SK-N-SH (cell line): ENCODE data around the gene HES1. TPM values are rescaled to one million over a fixed set of nuclear protein-coding genes. Genes with fewer than 3 reads are reported as not detected.

ENCODE experiments used
- CTCF ChIA-PET: fragments of 300-600, 350-600 bp; formaldehyde crosslinking; extraction: SDS; loops from one replicate; lab custom pipeline; 2021; lab: Yijun Ruan, JAX
- POLR2A ChIA-PET: fragments of 350-600 bp; sonication (Branson Sonifier 250); formaldehyde crosslinking; extraction: SDS; loops from one replicate; lab custom pipeline; 2020; ENCODE audit warnings: antibody characterized with exemption, inconsistent platforms; lab: Yijun Ruan, JAX
- DNase-seq: peaks from one replicate; pipeline ENCODE4 v3.0.0; 2012
- H2AFZ ChIP-seq: fragments of 200-600 bp; sonication (generic); 2 replicates; pipeline ENCODE4 v1.8.1; 2016; ENCODE audit warnings: antibody characterized with exemption, mild to moderate bottlenecking, low read depth
- H3F3A ChIP-seq: fragments of 200-600 bp; sonication (generic); replicated peaks from 2 replicates; pipeline ENCODE3; 2016; ENCODE audit warnings: antibody characterized with exemption, mild to moderate bottlenecking; ENCODE audit not compliant: insufficient read depth
- H3K27ac ChIP-seq, 2 experiments: fragments of 200-500 bp in 1 of 2; fragments of 200-600 bp in 1 of 2; sonication (Bioruptor generic) in 1 of 2; sonication (generic), shearing (Covaris generic) in 1 of 2; 2 replicates each; pipeline versions ENCODE4 v1.5.1 to v1.6.1; 2014 to 2016; ENCODE audit warnings: low read depth in 2 of 2, inconsistent platforms in 1 of 2, low read length in 1 of 2, mild to moderate bottlenecking in 1 of 2, mixed read lengths in 1 of 2
- H3K27me3 ChIP-seq: fragments of 200-600 bp; sonication (generic), shearing (Covaris generic); 2 replicates; pipeline ENCODE4 v1.6.1; 2016; ENCODE audit warnings: mixed run types; ENCODE audit not compliant: insufficient read depth
- H3K36me3 ChIP-seq, 2 experiments: fragments of 200-500 bp in 1 of 2; fragments of 200-600 bp in 1 of 2; sonication (Bioruptor generic) in 1 of 2; sonication (generic) in 1 of 2; replicated peaks in 1 of 2; 2 replicates each; pipeline versions ENCODE3 to v1.5.1; 2014 to 2016; ENCODE audit warnings: low read length in 1 of 2, mild to moderate bottlenecking in 1 of 2; ENCODE audit not compliant: insufficient read depth in 2 of 2, control insufficient read depth in 1 of 2
- H3K4me1 ChIP-seq, 2 experiments: fragments of 200-500 bp in 1 of 2; fragments of 200-600 bp in 1 of 2; sonication (Bioruptor generic) in 1 of 2; sonication (generic), shearing (Covaris generic) in 1 of 2; 2 replicates each; pipeline versions ENCODE4 v1.5.1 to v1.6.1; 2014 to 2016; ENCODE audit warnings: low read depth in 1 of 2, low read length in 1 of 2, mixed run types in 1 of 2; ENCODE audit not compliant: insufficient read depth in 2 of 2, control insufficient read depth in 1 of 2
- H3K4me2 ChIP-seq: fragments of 200-600 bp; sonication (generic), shearing (Covaris generic); 2 replicates; pipeline ENCODE4 v1.6.1; 2017; ENCODE audit warnings: mixed run types
- H3K4me3 ChIP-seq, 2 experiments: fragments of 200-500 bp in 1 of 2; fragments of 200-600 bp in 1 of 2; sonication (Bioruptor generic) in 1 of 2; sonication (generic), shearing (Covaris generic) in 1 of 2; 2 replicates each; pipeline versions ENCODE4 v1.5.1 to v1.8.1; 2014 to 2016; ENCODE audit warnings: low read depth in 2 of 2, inconsistent platforms in 1 of 2, low read length in 1 of 2, mild to moderate bottlenecking in 1 of 2, mixed read lengths in 1 of 2, moderate library complexity in 1 of 2
- H3K79me2 ChIP-seq: fragments of 200-600 bp; sonication (generic); 2 replicates; pipeline ENCODE4 v1.8.1; 2017; ENCODE audit warnings: mild to moderate bottlenecking; ENCODE audit not compliant: insufficient read depth
- H3K9ac ChIP-seq: fragments of 200-600 bp; sonication (generic); 2 replicates; pipeline ENCODE4 v1.6.1; 2017; ENCODE audit warnings: mixed run types
- H3K9me2 ChIP-seq: fragments of 200-600 bp; sonication (generic); 2 replicates; pipeline ENCODE4 v1.6.1; 2017; ENCODE audit warnings: mixed run types
- H3K9me3 ChIP-seq: fragments of 200-600 bp; sonication (generic); 2 replicates; pipeline ENCODE4 v1.6.1; 2017; ENCODE audit warnings: mixed run types, mild to moderate bottlenecking, moderate library complexity
- H4K20me1 ChIP-seq: fragments of 200-600 bp; sonication (generic); 2 replicates; pipeline ENCODE4 v1.6.1; 2017; ENCODE audit warnings: mild to moderate bottlenecking, mixed run types; ENCODE audit not compliant: insufficient read depth
- CHD2 ChIP-seq: fragments of 150-350 bp; IDR thresholded peaks from 2 replicates; pipeline ENCODE4 v1.6.1; 2018; ENCODE audit warnings: low read length; ENCODE audit not compliant: partially characterized antibody
- CTCF ChIP-seq: fragments of 200-600 bp; sonication (generic); IDR thresholded peaks from 2 replicates; pipeline ENCODE4 v1.6.1; 2017; ENCODE audit warnings: antibody characterized with exemption, mild to moderate bottlenecking, moderate library complexity
- EP300 ChIP-seq, 2 experiments: IDR thresholded peaks; 2 replicates each; pipeline versions ENCODE4 v1.4.0 to v1.6.1; 2012; ENCODE audit warnings: borderline replicate concordance in 1 of 2, low read depth in 1 of 2, low read length in 1 of 2
- EZH2phosphoT487 ChIP-seq: fragments of 200-600 bp; sonication (generic); IDR thresholded peaks from 2 replicates; pipeline ENCODE4 v1.6.1; 2017; ENCODE audit warnings: low read depth, mixed run types, mild to moderate bottlenecking, antibody characterized with exemption, moderate library complexity, borderline replicate concordance
- GABPA ChIP-seq: IDR thresholded peaks from 2 replicates; pipeline ENCODE4 v1.4.0; 2012; ENCODE audit warnings: low read depth, mild to moderate bottlenecking
- MXI1 ChIP-seq: IDR thresholded peaks from 2 replicates; pipeline ENCODE4 v1.6.1; 2012; ENCODE audit warnings: mild to moderate bottlenecking, low read depth, low read length, improper control_type of control experiment
- NRF1 ChIP-seq: IDR thresholded peaks from 2 replicates; pipeline ENCODE4 v1.6.1; 2012; ENCODE audit warnings: low read depth, mild to moderate bottlenecking, low read length
- PBX3 ChIP-seq: IDR thresholded peaks from 2 replicates; pipeline ENCODE4; 2012
- REST ChIP-seq: IDR thresholded peaks from 2 replicates; pipeline ENCODE4 v1.6.1; 2012; ENCODE audit warnings: mild to moderate bottlenecking, low read depth, low read length, moderate library complexity
- RFX5 ChIP-seq: IDR thresholded peaks from 2 replicates; pipeline ENCODE4 v1.6.1; 2012; ENCODE audit warnings: mild to moderate bottlenecking, improper control_type of control experiment, low read length
- RXRA ChIP-seq: IDR thresholded peaks from 2 replicates; pipeline ENCODE4 v1.4.0; 2012; ENCODE audit warnings: low read depth, mild to moderate bottlenecking, borderline replicate concordance
- SIN3A ChIP-seq: IDR thresholded peaks from 2 replicates; pipeline ENCODE4 v1.6.1; 2012; ENCODE audit warnings: low read depth, mild to moderate bottlenecking, low read length, moderate library complexity, borderline replicate concordance
- TAF1 ChIP-seq: IDR thresholded peaks from 2 replicates; pipeline ENCODE4 v1.6.1; 2012; ENCODE audit warnings: low read depth, mild to moderate bottlenecking, low read length, moderate library complexity, borderline replicate concordance
- TCF12 ChIP-seq: IDR thresholded peaks from 2 replicates; pipeline ENCODE4 v1.4.0; 2012
- USF2 ChIP-seq: fragments of 150-350 bp; IDR thresholded peaks from 2 replicates; pipeline ENCODE4 v1.6.1; 2017; ENCODE audit warnings: antibody characterized with exemption, low read length, low read depth, borderline replicate concordance
- YY1 ChIP-seq: IDR thresholded peaks from 2 replicates; pipeline ENCODE4 v1.4.0; 2012; ENCODE audit warnings: low read depth, mild to moderate bottlenecking
- ZBTB33 ChIP-seq: IDR thresholded peaks from 2 replicates; pipeline ENCODE4 v1.4.0; 2012; ENCODE audit warnings: low read depth, borderline replicate concordance
- WGBS: methylation state at CpG from one replicate; pipeline ENCODE4 v1.1.6; 2017; ENCODE audit warnings: low lambda C conversion rate; 5-methylcytosine and 5-hydroxymethylcytosine counted together
- polyA plus RNA-seq, 3 experiments: library from polyadenylated mRNA; depleted of rRNA; stranded (reverse); fragments of >200 nt; gene quantifications; 2 replicates each; pipeline ENCODE4 v1.2.3, GENCODE V29; 2012

HES1 gene
- polyA plus RNA-seq, 1 of the 3 experiments (the other 2 are of a cell fraction): 225 TPM

GRCh38 chr3:194130807-194131589 is 5.0 kb upstream of the HES1 start:
- Histone ChIP-seq H3K9me2 (no peaks in the 10 kb centered on the region), H2AFZ (no peak overlapping the region), H3K9ac (no peak overlapping the region), H3K79me2 (peaks cover under 1% of the 10 kb centered on the region), H3K27me3 (no peaks in the 10 kb centered on the region; the same call in 1 of the 2 replicates), H3K36me3 (no peaks in the 10 kb centered on the region), H4K20me1 (no peaks in the 10 kb centered on the region), H3K4me3 (no peak overlapping the region), H3K4me1 (peaks cover 15 to 32% of the 10 kb centered on the region in 2 experiments; a peak in 3 of 4 replicates), H3F3A (peaks cover 13% of the 10 kb centered on the region), H3K9me3 (no peaks in the 10 kb centered on the region)
- POLR2A ChIA-PET: no interaction called here
- DNase-seq: no peak
- 78% methylated on average over 19 of the region's 19 CpGs for WGBS
- TF ChIP-seq RFX5 (no peak), TCF12 (no peak), YY1 (no peak), EZH2phosphoT487 (no peak), SIN3A (no peak), NRF1 (no peak), USF2 (no peak), TAF1 (no peak), EP300 (IDR thresholded peaks at IDR 0.05; ENCODE audit: borderline replicate concordance in 1 of 2, low read depth in 1 of 2, low read length in 1 of 2) (no peak), PBX3 (no peak), REST (no peak), RXRA (no peak), ZBTB33 (no peak), CHD2 (no peak), CTCF (no peak), GABPA (no peak), MXI1 (no peak)
- TF ChIP-seq, all 33 proteins: peak for 0
- no peak overlapping the region for H3K27ac ChIP-seq
- CTCF ChIA-PET: interaction anchor here (2.2 to 3.9 kb wide), 4 partner anchors 8 to 465 kb away, joined by 7 to 16 read pairs (median 10); no protein-coding TSS in a partner anchor
- H3K4me2 ChIP-seq: no peak overlapping the region
